ENCODE data around the gene CFAP20DC. TPM values are rescaled to one million over a fixed set of nuclear protein-coding genes. Genes with fewer than 3 reads are reported as not detected.
"Not testable (repeated sequence)": the region's sequence is repeated elsewhere in the genome, so short reads cannot be mapped to it uniquely, and the experiment has no call there.

The CFAP20DC gene
- total RNA-seq, 4 donors from 2014 or later = not detected

GRCh38 chr3:58708116-58708791 lies 341.6 kb downstream of the CFAP20DC start:
- Histone ChIP-seq H3K4me3 (no peak overlapping the region), H3K27me3 (no peaks in the 10 kb centered on the region), H3K36me3 (no peaks in the 10 kb centered on the region), H3K9me3 (no peaks in the 10 kb centered on the region), H3K4me1 (no peaks in the 10 kb centered on the region), H3K27ac (no peak overlapping the region)
- TF ChIP-seq CTCF (IDR thresholded peaks at IDR 0.05 in 4 of 5, conservative IDR thresholded peaks at IDR 0.05 in 1 of 5) (no peak), POLR2A (IDR thresholded peaks at IDR 0.05) (no peak)
- intact Hi-C loops (cut with DNase I; ENCODE audit: low total_unique reads) = no loop called here
- DNase-seq = no peak
- in situ Hi-C loops (cut with MboI; ENCODE audit: low sequenced_read_pairs in 4 of 4) = no loop called here
- ATAC-seq = no peak

GRCh38 chr3:58707390-58707930 lies 342.4 kb downstream of the CFAP20DC start:
- Histone ChIP-seq H3K27me3 (no peaks in the 10 kb centered on the region), H3K36me3 (no peaks in the 10 kb centered on the region), H3K9me3 (no peaks in the 10 kb centered on the region), H3K27ac (no peak overlapping the region), H3K4me3 (no peak overlapping the region), H3K4me1 (no peaks in the 10 kb centered on the region)
- intact Hi-C loops (cut with DNase I; ENCODE audit: low total_unique reads) (no loop called here), in situ Hi-C loops (cut with MboI; ENCODE audit: low sequenced_read_pairs in 4 of 4) (no loop called here)
- DNase-seq = no peak
- TF ChIP-seq POLR2A (IDR thresholded peaks at IDR 0.05) (no peak), CTCF (IDR thresholded peaks at IDR 0.05 in 4 of 5, conservative IDR thresholded peaks at IDR 0.05 in 1 of 5) (no peak)
- ATAC-seq = no peak

- no peak for TF ChIP-seq POLR2A (IDR thresholded peaks at IDR 0.05)
- no peak for TF ChIP-seq CTCF (IDR thresholded peaks at IDR 0.05 in 4 of 5, conservative IDR thresholded peaks at IDR 0.05 in 1 of 5)
- no peaks in the 10 kb centered on the region for H3K4me1 ChIP-seq
- H3K36me3 ChIP-seq = no peaks in the 10 kb centered on the region
- H3K27ac ChIP-seq = no peak overlapping the region
- no peak for ATAC-seq
- in situ Hi-C loops (cut with MboI; ENCODE audit: low sequenced_read_pairs in 4 of 4) = no loop called here
- no peak for DNase-seq
- H3K27me3 ChIP-seq = no peaks in the 10 kb centered on the region
- H3K4me3 ChIP-seq = no peak overlapping the region
- H3K9me3 ChIP-seq = no peaks in the 10 kb centered on the region
- intact Hi-C loops (cut with DNase I; ENCODE audit: low total_unique reads) = no loop called here
These were observed 343.2 kb downstream of the CFAP20DC start for GRCh38 chr3:58706395-58707167.

- intact Hi-C loops (cut with DNase I; ENCODE audit: low total_unique reads) = no loop called here
- H3K4me3 ChIP-seq = no peak overlapping the region
- ATAC-seq (no peak), DNase-seq (no peak)
- H3K4me1 ChIP-seq = no peaks in the 10 kb centered on the region
- in situ Hi-C loops (cut with MboI; ENCODE audit: low sequenced_read_pairs in 4 of 4) = no loop called here
- TF ChIP-seq CTCF (IDR thresholded peaks at IDR 0.05 in 4 of 5, conservative IDR thresholded peaks at IDR 0.05 in 1 of 5) (no peak), POLR2A (IDR thresholded peaks at IDR 0.05) (no peak)
- H3K36me3 ChIP-seq = no peaks in the 10 kb centered on the region
- no peak overlapping the region for H3K27ac ChIP-seq
- no peaks in the 10 kb centered on the region for H3K27me3 ChIP-seq
- H3K9me3 ChIP-seq = no peaks in the 10 kb centered on the region
These were observed 345.1 kb downstream of the CFAP20DC start for GRCh38 chr3:58704745-58705144.

GRCh38 chr3:58704304-58704703 lies 345.5 kb downstream of the CFAP20DC start:
- H3K27me3 ChIP-seq; ATAC-seq; in situ Hi-C loops (cut with MboI; ENCODE audit: low sequenced_read_pairs in 4 of 4); H3K36me3 ChIP-seq; H3K27ac ChIP-seq; H3K4me3 ChIP-seq; DNase-seq; H3K9me3 ChIP-seq; intact Hi-C loops (cut with DNase I; ENCODE audit: low total_unique reads); H3K4me1 ChIP-seq: not testable (repeated sequence)

Measured in gastrocnemius medialis (tissue), 4 donors.